A673 (cell line): ENCODE measurements around the gene UBE2E2. TPM values are rescaled to one million over a fixed set of nuclear protein-coding genes. Genes with fewer than 3 reads are reported as not detected.

Experiments used
- BruUV-seq: library from RNA; stranded (reverse); fragments of 400-500 nt; replicated peaks from 2 replicates; lab custom pipeline; 2021; lab: Mats Ljungman, UMichigan
- CTCF ChIA-PET: fragments of 300-600 bp; sonication (Branson Sonifier 250); formaldehyde crosslinking; loops from one replicate; lab custom pipeline; 2022; ENCODE audit warnings: antibody characterized with exemption; lab: Charles Lee
- POLR2A ChIA-PET: fragments of 300-600 bp; sonication (Branson Sonifier 250); formaldehyde crosslinking; loops from one replicate; lab custom pipeline; 2022; ENCODE audit warnings: antibody characterized with exemption; ENCODE audit not compliant: low non-redundant PET; lab: Charles Lee
- DNase-seq: peaks from one replicate; pipeline ENCODE4 v3.0.0-alpha.2; 2015; ENCODE audit warnings: low spot score
- H3K27ac ChIP-seq: fragments of 200-600 bp; sonication (generic); 2 replicates; pipeline ENCODE4 v1.5.1; 2016; ENCODE audit warnings: mixed run types, low read depth, mild to moderate bottlenecking, mixed read lengths, antibody characterized with exemption, low read length; ENCODE audit not compliant: poor library complexity, severe bottlenecking
- H3K27me3 ChIP-seq: fragments of 200-600 bp; sonication (generic); replicated peaks from 2 replicates; pipeline ENCODE4 v1.6.1; 2017; ENCODE audit warnings: mixed run types, low read depth, mild to moderate bottlenecking, mixed read lengths, antibody characterized with exemption, low read length; ENCODE audit not compliant: insufficient read depth, poor library complexity
- H3K36me3 ChIP-seq: fragments of 200-600 bp; sonication (generic); 2 replicates; pipeline ENCODE4 v1.6.1; 2016; ENCODE audit warnings: mixed run types, mild to moderate bottlenecking, mixed read lengths, antibody characterized with exemption, low read length; ENCODE audit not compliant: insufficient read depth, poor library complexity, severe bottlenecking
- H3K4me1 ChIP-seq: fragments of 200-600 bp; sonication (generic); 2 replicates; pipeline ENCODE4 v1.6.1; 2017; ENCODE audit warnings: mixed run types, mild to moderate bottlenecking, mixed read lengths, antibody characterized with exemption, low read length; ENCODE audit not compliant: insufficient read depth, poor library complexity, severe bottlenecking
- H3K4me3 ChIP-seq: fragments of 200-600 bp; sonication (generic); 2 replicates; pipeline ENCODE4 v1.5.1; 2016; ENCODE audit warnings: low read depth, mixed run types, mild to moderate bottlenecking, mixed read lengths, low read length; ENCODE audit not compliant: poor library complexity, severe bottlenecking
- H3K9me3 ChIP-seq: fragments of 200-600 bp; sonication (generic); 2 replicates; pipeline ENCODE4 v1.6.1; 2016; ENCODE audit warnings: mixed run types, low read depth, mild to moderate bottlenecking, mixed read lengths, antibody characterized with exemption, low read length; ENCODE audit not compliant: poor library complexity, severe bottlenecking
- EZH2 ChIP-seq: fragments of 200-600 bp; sonication (generic); IDR thresholded peaks from 2 replicates; pipeline ENCODE4 v1.6.1; 2017; ENCODE audit warnings: borderline replicate concordance, low read depth, mild to moderate bottlenecking, mixed read lengths, antibody characterized with exemption, low read length; ENCODE audit not compliant: poor library complexity, severe bottlenecking
- intact Hi-C: fragments of 100-400 bp; cut with micrococcal nuclease; formaldehyde crosslinking; loops from one replicate; pipeline ENCODE4 v1.10.0; 2022; ENCODE audit not compliant: unreplicated experiment
- total RNA-seq: library from RNA; stranded (reverse); gene quantifications from 2 replicates; pipeline ENCODE4 v1.2.3, GENCODE V29; 2021
- TF ChIP-seq, protein P1 (sequence below): fragments of 300-800, 200-600 bp; sonication (generic); conservative IDR thresholded peaks from 2 replicates; pipeline ENCODE4 v1.5.1; 2017; ENCODE audit warnings: low read depth, mild to moderate bottlenecking, antibody characterized with exemption, low read length, moderate library complexity, mixed read lengths

The UBE2E2 gene
- total RNA-seq, 1 experiment from 2014 or later: 2.0 TPM

DNA sequence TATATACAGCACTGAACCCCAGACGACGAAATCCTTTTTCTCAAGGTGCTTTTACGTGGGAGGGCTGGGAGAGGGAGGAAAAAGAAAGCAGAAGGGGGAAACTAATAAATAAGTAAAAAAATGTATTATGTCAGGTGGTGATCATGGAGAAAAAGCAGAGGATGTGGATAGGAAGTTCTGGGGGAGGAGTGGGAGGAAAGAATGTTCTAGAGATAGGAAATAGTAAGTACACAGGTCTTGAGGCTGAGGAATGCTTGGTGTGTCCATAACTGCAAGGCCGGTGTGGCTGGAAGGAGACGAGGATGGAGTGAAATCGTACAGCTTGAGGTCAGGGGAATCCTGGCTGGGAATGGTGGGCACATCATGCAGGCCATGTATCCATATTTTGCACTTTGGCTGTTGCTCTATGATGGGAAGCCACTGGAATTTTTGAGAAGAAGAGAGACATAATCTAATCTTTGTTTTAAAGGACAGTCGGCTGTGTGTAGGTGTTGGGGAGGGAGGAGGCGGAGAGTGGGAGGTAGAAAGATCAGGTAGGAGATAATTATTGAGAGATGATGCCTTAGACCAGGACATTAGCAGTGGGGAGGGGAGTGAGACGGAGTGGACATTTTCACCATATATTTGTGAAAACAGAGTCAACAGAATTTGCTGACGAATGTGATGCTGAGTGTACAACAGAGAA, 1.8 kb upstream of the UBE2E2 start:
- BruUV-seq: no TSS peak
- Histone ChIP-seq H3K4me3 (no peak overlapping the region), H3K27ac (no peak overlapping the region), H3K4me1 (no peaks in the 10 kb centered on the region), H3K9me3 (no peaks in the 10 kb centered on the region), H3K27me3 (peaks cover 75% of the 10 kb centered on the region), H3K36me3 (no peaks in the 10 kb centered on the region)
- intact Hi-C loops: loop anchor here (10.0 kb wide), 1 partner anchor 674 kb away; no protein-coding TSS in a partner anchor
- POLR2A ChIA-PET: no interaction called here
- no peak for TF ChIP-seq EZH2
- TF ChIP-seq, protein P1, sequence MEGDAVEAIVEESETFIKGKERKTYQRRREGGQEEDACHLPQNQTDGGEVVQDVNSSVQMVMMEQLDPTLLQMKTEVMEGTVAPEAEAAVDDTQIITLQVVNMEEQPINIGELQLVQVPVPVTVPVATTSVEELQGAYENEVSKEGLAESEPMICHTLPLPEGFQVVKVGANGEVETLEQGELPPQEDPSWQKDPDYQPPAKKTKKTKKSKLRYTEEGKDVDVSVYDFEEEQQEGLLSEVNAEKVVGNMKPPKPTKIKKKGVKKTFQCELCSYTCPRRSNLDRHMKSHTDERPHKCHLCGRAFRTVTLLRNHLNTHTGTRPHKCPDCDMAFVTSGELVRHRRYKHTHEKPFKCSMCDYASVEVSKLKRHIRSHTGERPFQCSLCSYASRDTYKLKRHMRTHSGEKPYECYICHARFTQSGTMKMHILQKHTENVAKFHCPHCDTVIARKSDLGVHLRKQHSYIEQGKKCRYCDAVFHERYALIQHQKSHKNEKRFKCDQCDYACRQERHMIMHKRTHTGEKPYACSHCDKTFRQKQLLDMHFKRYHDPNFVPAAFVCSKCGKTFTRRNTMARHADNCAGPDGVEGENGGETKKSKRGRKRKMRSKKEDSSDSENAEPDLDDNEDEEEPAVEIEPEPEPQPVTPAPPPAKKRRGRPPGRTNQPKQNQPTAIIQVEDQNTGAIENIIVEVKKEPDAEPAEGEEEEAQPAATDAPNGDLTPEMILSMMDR: no peak
- CTCF ChIA-PET: no interaction called here
- no peak for DNase-seq

DNA sequence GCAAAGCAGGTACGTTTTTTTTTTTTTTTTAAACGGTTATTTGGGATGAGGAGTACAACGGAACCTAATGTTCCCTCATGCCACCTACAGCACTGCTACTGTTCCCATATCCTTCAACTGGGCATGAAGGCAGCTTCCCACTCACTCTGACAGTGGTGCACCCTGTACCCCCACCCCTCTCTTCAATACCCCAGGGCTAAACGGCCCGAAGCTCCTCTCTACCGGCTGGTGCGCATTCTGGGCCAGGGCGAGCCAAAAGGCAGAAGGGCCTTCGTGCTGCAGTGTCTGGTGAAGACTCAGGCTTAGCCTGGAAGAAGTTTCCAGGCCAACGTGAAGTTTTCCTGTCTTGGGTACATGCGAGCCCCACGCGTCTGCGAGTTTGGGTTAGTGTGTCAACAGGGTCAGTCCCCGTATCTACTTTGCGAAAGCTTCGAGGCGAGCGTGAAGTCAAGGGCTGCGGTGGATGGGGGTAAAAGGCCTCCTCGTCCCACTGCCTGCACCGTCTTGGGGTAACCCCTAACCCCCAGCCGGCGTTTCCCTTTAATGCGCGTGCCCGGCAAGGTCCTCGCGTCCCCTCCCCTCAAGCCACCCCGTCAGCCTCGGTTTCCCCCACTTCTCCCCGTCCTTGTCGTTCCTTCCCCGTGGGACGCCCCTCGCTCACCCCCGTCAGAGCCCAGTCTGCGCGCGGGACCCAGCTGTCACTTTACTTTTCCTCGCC, 765 bp upstream of the UBE2E2 start:
- POLR2A ChIA-PET: no interaction called here
- Histone ChIP-seq H3K36me3 (no peaks in the 10 kb centered on the region), H3K4me1 (no peaks in the 10 kb centered on the region), H3K9me3 (no peaks in the 10 kb centered on the region), H3K4me3 (peak overlapping the region; percentile 56), H3K27me3 (peaks cover 68% of the 10 kb centered on the region), H3K27ac (no peak overlapping the region)
- no peak for TF ChIP-seq EZH2
- TF ChIP-seq, protein P1: no peak
- CTCF ChIA-PET: no interaction called here
- peak; percentile 3 for DNase-seq
- intact Hi-C loops: loop anchor here (10.0 kb wide), 1 partner anchor 672 kb away; no protein-coding TSS in a partner anchor
- no TSS peak for BruUV-seq

DNA sequence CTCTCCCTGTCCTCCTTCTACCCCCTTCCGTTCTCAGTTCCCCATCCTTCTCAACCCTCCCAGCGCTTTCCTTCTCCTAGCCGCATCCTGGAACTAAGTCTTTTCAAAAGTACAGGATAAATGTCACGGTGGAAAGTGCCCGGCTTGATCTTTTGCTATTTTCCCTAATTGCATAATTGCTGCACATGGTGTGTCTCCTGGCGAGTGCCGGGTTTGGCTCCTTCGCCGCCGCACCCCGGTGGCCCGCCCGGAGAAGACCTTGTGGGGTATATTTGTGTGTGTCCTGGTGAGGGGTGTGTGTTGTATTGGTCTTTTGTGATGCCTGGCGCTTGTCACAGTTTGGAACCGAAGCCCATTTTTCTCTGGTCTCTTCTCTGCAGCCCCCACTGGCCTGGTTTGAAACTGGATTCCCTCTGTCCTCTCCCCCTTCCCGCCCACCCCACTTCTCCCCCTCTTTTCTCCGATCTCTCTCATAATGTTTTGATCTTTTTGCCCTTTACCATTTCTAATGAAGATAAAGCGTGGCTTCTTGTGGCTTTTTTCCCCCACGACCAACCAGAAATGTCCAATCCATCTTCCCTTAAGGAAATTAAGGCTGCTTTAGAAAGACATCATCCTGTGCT, 692 bp downstream of the UBE2E2 start:
- peak; percentile 6 for DNase-seq
- intact Hi-C loops: loop anchor here (10.0 kb wide), 1 partner anchor 671 kb away; no protein-coding TSS in a partner anchor
- POLR2A ChIA-PET: no interaction called here

More for the DNA sequence above, 692 bp downstream of the UBE2E2 start:
- H3K27ac ChIP-seq: no peak overlapping the region
- no TSS peak for BruUV-seq
- peak overlapping the region; percentile 56 for H3K4me3 ChIP-seq
- CTCF ChIA-PET: no interaction called here
- H3K36me3 ChIP-seq: no peaks in the 10 kb centered on the region
- peaks cover 56% of the 10 kb centered on the region for H3K27me3 ChIP-seq
- H3K4me1 ChIP-seq: no peaks in the 10 kb centered on the region
- TF ChIP-seq, protein P1: no peak
- TF ChIP-seq EZH2: no peak
- H3K9me3 ChIP-seq: no peaks in the 10 kb centered on the region
